ENCODE measurements around the gene SH3PXD2A. TPM values are rescaled to one million over a fixed set of nuclear protein-coding genes. Genes with fewer than 3 reads are reported as not detected.

SH3PXD2A gene
- total RNA-seq, 1 experiment from 2014 or later, result 4.5 TPM

- Histone ChIP-seq H2BK12ac (ENCODE audit: insufficient read length, low read depth, low read length) (no peak overlapping the region), H3K23me2 (ENCODE audit: insufficient read length, low read depth, low read length, poor library complexity, severe bottlenecking) (no peaks in the 10 kb centered on the region), H3K4me1 (ENCODE audit: insufficient read depth, low read length) (no peaks in the 10 kb centered on the region; the same call in 1 of the 2 replicates), H3K27ac (ENCODE audit: insufficient read length, low read depth, low read length) (no peak overlapping the region), H3K56ac (ENCODE audit: insufficient read length, low read depth, low read length) (no peak overlapping the region), H4K5ac (ENCODE audit: insufficient read length, low read depth, low read length) (no peak overlapping the region), H3K4ac (ENCODE audit: low read depth, low read length) (no peak overlapping the region), H3K79me2 (ENCODE audit: insufficient read depth, low read length) (no peaks in the 10 kb centered on the region), H3K9ac (ENCODE audit: extremely low read depth, insufficient read length, low read length) (no peak overlapping the region), H3K4me2 (ENCODE audit: insufficient read depth, insufficient read length, low read length) (no peak overlapping the region), H3K79me1 (ENCODE audit: insufficient read depth, low read depth, low read length, poor library complexity, severe bottlenecking) (no peaks in the 10 kb centered on the region), H3K18ac (ENCODE audit: insufficient read length, low read depth, low read length) (no peak overlapping the region), H2BK15ac (ENCODE audit: low read depth, low read length) (no peak overlapping the region), H3T11ph (ENCODE audit: low read length) (no peak overlapping the region), H3K14ac (ENCODE audit: insufficient read depth, low read length) (no peak overlapping the region), H3K23ac (ENCODE audit: insufficient read length, low read depth, low read length) (no peak overlapping the region), H2BK5ac (ENCODE audit: insufficient read length, low read length) (no peak overlapping the region), H2BK120ac (ENCODE audit: low read depth, low read length, poor library complexity, severe bottlenecking) (no peak overlapping the region), H3K9me3 (ENCODE audit: control insufficient read depth, low read depth, low read length) (no peaks in the 10 kb centered on the region), H2AK5ac (ENCODE audit: insufficient read length, low read length) (no peak overlapping the region), H2AFZ (ENCODE audit: low read length) (no peak overlapping the region), H2BK20ac (ENCODE audit: low read depth, low read length, poor library complexity, severe bottlenecking) (no peak overlapping the region), H4K8ac (replicated peaks; ENCODE audit: insufficient read length, low read depth, low read length) (no peak overlapping the region), H3K27me3 (ENCODE audit: insufficient read depth, low read length) (no peaks in the 10 kb centered on the region), H4K91ac (ENCODE audit: insufficient read length, low read depth, low read length) (no peak overlapping the region), H4K20me1 (ENCODE audit: control insufficient read depth, insufficient read depth, insufficient read length) (no peaks in the 10 kb centered on the region)
- Mint-ChIP-seq H3K27ac (peak overlapping the region in 1 of 3 experiments; percentile 26; a peak in 1 of 7 replicates), H3K27me3 (ENCODE audit: low read depth) (peaks cover 2% of the 10 kb centered on the region; the same call in 1 of the 2 replicates), H3K9me3 (no peaks in the 10 kb centered on the region), H3K4me1 (peaks cover 17 to 30% of the 10 kb centered on the region in 2 experiments), H3K4me3 (no peak overlapping the region), H3K36me3 (ENCODE audit: insufficient read depth in 1 of 3, low read depth in 3 of 3) (no peaks in the 10 kb centered on the region; a peak in 1 of 7 replicates)
- DNase-seq, result no peak
- no CpG with 5 or more reads among the region's 2 CpGs for WGBS (ENCODE audit: extremely low coverage, insufficient read length, low lambda C conversion rate)
- peak; percentile 29; the same call in 1 of the 3 replicates for TF ChIP-seq CTCF (conservative IDR thresholded peaks at IDR 0.05)
Observed at GRCh38 chr10:103669944-103670343, 185.4 kb downstream of the SH3PXD2A start.

Measured in H9 (cell line).